ENCODE results near the gene GATA2.

Gene GATA2

DNA sequence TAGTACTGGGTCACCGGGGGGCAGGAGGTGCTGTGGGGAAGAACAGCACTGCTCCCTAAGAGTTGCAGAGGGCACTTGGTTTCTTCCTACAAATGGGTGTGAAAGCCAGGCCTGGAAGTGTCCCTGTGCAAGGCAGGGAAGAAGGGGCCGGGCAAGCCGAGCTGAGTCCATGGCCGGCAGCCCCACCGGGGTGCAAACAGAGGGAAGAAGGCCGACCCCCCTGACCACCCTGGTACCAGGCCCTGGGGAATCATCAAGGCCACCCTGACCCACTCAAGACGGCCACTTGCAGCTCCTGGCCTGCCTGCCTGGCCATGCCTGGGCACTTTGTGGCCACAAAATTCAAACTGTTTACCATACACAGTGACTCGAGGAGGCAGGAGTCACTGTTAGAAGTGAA is 17.6 kb downstream of the GATA2 start:
- DNase-seq: no peak

- DNase-seq: no peak
Measured at GRCh38 chr3:128473737-128474136, 19.3 kb downstream of the GATA2 start.

- peak in 1 of 56 donors; percentile 5 for DNase-seq
Measured at GRCh38 chr3:128473180-128473519, 19.9 kb downstream of the GATA2 start.

DNA sequence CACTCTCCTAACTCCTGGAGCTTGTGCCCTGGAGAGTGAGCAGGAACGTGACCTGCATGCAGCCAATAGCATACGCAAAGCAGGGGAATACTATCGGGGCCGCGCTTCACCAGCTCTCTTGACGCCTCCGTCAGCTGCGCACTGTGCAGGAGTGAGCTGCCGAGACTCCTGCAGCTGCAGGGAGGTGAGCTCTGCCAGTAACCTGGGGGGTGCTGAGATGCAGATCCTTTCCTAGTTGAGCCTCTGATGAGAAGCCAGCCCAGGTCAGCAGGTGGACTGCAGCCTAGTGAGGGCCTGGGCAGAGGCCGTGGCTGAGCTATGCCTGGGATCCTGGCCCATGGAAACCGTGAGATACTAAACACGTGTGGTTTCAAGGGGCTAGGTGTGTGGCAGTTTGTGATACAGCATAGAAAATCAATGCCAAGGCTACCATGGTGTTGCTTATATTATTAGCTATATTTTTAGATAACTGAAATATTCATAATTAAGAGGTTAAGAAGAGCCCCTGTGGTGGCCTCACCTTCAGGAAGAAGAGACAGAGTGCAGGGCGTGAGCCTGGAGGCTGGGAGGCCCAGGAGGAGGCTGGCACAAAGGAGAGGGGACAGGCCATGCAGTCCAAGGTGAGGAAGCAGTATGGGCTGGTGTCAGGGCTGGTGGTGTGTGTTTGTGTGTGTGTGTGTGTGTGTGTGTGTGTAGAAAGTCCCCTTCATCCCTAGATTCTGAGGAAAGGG is 20.4 kb downstream of the GATA2 start:
- DNase-seq: no peak

GRCh38 chr3:128471720-128472119 is 21.3 kb downstream of the GATA2 start:
- DNase-seq: no peak

GRCh38 chr3:128471110-128471509 is 21.9 kb downstream of the GATA2 start:
- DNase-seq: no peak

GRCh38 chr3:128470134-128470899 is 22.7 kb downstream of the GATA2 start:
- DNase-seq: no peak

DNA sequence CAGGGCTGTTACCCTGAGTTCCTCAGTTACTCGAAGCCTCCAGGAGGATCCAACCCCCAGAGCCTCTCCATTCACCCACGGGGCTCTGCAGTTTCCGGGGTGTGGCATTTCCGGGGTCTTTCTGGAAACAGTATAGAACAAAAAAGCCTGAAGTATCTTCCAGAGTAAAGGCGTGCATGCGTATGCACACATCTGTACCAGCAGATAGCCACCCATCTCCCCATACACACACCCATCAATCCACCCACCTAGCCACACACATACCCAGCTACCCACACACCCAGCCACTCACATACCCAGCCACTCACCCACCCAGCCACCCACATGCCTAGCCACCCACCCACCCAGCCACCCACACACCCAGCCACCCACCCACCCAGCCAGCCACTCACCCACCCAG is 23.4 kb downstream of the GATA2 start:
- DNase-seq: no peak

GRCh38 chr3:128468791-128469527 is 24.0 kb downstream of the GATA2 start:
- DNase-seq: no peak

DNA sequence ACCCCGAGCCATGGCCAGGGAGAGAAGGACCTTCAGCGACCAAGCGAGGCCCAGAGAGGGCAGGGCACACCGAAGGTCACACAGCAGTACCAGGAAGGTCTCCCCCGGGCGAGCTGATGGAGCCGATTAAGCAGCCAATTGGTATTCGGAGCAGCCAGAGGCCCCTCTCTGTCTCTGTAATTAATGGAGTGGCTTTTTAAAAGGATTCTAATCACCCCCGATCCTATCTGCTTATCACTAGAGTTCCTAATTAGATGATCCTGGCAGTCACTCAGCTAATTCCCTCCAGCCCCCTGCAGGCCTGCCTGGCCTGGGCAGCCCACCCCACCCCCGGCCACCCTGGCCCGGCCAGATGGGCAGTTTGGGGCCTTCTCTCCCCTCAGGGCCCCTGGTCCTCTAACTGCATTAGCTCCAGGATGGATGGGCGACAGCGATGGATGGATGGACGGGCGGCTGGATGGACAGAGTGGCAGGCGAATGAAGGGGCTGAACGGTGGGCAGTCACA is 24.7 kb downstream of the GATA2 start:
- DNase-seq: no peak

DNA sequence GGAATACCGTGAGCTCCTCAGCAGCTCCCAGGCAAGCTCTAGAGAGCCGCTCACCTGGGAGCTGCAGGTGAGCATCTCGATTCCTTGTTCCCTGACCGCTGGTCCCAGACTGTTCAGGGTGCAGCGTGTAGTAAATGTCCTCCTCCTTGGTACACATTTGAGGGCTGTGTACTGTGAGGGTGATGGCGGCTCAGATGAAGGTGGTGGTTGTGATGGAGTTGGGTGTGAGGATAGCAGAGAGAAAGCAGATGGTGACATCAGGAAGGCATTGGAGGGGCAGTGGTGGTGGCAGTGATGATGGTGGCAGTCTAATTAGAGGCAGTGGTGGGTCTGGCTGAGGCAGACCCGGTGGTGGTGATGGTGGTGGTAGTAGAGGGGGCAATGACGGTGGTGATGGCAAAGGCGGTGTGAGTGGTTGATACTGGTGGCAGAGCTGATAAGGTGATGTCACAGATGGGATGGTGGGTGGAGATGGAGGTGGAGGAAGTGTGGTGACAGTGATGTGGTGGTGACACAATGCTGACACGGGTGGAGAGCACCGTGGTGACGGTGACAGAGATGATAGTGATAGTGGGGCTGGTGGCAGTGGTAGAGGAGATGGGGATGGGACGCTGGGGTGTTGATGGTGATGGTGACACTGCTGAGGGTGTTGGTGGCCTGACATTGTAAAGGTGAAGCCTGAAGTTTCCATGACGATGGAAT is 26.0 kb downstream of the GATA2 start, which contains the start of gene DNAJB8:
Gene DNAJB8 (minus strand): TSS at position 51 of the 702 bp plus-strand sequence. CDS start 3,645 bp downstream, outside the sequence.
- DNase-seq: no peak

DNA sequence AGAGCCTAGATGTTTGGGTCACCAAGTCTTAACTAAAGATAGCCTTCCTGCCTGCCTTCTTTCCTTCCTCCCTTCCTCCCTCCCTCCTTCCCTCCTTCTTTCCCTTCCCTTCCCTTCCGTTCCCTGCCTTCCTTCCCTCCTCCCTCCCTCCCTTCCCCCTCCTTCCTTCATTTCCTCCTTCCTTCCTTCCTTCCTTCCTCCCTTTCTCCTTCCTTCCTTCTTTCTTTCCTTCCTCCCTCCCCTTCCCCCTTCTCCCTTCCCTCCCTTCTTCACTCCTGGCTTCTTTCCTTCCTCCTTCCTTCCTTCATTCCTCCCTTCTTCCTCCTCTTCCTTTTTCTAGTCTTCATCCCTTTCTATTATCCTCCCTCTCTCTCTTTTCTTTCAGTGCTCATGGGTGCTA is 28.3 kb downstream of the GATA2 start:
- DNase-seq: no peak

DNA sequence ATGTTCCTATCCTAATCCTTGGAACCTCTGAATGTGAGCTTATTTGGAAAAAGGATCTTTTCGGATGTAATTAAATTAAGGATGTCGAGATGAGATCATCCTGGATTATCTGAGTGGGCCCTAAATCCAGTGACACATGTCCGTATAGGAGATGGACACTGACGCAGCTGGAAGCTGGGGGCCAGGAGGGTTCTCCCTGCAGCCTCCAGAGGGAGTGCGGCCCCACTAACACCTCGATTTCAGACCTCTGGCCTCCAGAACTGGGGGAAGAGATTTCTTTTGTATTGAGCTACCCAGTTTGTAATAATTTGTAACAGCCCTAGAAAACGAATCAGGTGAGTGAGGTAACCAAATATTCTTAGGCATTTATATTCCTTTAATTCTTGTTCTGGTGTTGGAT is 28.8 kb downstream of the GATA2 start:
- no peak for DNase-seq

DNA sequence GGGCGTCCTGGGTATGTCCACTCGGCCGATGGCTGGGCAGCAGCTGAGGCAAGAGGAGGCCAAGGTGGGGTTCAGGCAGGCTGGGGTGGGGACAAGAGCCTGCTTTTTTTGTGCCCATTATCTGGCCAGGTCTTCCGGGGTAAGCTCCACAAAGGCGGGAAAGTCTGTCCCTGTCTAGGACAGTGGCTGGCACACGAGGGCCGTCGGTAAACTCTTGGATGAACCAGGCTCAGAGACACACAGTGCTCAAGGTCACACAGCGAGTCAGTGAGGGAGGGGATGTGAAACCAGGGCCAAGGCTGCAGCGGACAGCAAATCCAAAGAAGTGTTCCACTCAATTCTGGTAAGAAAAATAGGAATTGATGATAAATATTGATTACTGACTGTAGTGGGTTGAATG is 29.2 kb downstream of the GATA2 start:
- DNase-seq: no peak

GRCh38 chr3:128463354-128463753 is 29.6 kb downstream of the GATA2 start:
- no peak for DNase-seq

DNA sequence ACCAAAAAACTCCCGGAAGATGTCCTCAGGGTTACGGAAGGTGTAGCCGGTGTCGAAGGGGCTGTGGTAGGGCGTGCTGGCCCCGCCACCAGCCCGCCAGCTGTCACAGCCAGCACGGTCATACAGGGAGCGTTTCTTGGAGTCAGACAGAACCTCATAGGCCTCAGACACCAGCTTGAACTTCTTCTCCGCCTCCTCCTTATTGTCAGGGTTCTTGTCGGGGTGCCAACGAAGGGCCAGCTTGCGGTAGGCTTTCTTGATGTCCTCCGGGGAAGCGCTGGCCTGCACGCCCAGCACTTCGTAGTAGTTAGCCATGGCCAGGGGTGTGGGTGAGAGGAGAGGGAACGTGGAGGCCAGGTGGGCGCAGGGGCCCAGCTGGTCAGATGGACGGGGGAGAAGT is 30.1 kb downstream of the GATA2 start:
- DNase-seq: no peak

DNA sequence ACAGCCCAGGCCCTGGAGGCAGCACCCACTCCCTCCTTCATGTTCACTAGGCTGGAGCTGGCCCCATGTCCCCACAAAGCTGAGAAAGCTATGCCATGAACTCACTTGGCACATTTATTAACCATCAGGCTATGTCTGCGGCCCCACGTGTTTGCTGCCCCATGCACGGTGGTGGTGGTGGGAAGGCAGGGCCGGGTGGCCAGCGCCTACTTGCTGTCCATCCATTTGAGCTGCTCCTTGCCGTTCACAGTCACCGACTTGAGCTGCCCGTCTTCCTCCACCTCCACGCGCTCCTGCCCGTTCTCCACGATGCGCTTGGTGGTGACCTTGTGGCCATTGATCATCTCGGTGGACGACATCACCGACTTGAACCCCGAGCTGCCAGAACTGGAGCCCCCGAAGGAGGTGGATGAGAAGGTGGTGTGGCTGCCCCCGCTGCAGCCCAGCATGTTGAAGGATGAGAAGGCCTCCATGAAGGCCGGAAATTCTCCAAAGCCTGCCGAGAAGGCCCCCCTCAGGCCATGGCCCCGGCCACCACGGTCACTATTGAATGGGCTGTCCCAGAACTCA is 30.6 kb downstream of the GATA2 start:
- no peak for DNase-seq

GRCh38 chr3:128461731-128462130 is 31.3 kb downstream of the GATA2 start:
- no peak for DNase-seq

DNA sequence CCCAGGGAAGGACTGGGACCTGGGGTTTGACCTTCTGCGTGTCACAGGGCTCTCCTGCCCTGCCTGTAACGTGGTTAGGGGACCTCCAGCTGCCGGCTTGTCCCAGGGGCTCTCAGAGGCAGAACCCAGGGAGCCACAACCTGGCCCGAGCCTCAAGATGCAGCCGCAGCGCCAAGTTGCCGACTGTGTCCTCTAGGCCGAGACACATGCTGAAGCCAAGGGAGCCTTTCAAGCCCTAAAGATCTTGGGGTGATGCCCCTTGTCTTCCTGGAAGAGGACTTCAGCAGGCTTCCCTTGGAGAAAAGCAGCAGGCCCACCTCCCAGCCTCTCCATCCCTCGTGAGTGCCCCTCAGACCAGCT is 33.6 kb downstream of the GATA2 start:
- DNase-seq: no peak

DNA sequence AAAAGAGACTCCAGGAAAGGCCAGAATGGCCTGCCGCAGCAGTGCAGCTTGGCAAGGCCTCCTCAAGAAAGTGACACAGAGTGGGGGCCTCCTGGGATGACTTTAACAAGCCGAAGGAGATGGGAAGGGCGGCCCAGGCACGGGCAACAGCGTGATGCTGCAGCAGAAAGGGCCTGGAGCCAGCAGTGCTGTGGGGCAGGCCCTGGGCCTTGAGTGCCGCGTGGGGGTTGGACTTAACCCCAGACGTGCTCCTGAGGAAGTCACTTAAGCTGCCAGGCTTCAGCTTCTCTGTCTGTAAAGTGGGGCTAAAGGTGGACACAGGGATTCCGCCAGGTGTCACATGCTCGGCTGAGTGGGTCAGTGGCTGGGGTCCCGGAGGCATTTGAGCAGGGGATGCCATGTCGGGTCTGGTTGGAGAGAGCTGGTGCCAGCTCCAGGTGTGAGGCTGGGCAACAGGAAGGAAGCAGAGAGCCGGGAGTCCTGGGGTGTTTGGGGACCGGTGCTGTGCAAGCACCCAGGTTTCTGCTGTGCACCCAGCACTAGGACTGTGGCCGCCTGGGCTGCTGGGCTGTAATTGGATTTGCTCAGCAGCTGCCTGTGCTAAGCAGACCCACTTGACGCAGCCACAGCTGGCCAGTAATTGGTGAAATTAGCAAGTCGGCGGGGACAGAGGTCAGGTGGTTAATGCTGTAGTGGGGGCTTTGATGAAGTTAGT is 34.1 kb downstream of the GATA2 start:
- no peak for DNase-seq

DNA sequence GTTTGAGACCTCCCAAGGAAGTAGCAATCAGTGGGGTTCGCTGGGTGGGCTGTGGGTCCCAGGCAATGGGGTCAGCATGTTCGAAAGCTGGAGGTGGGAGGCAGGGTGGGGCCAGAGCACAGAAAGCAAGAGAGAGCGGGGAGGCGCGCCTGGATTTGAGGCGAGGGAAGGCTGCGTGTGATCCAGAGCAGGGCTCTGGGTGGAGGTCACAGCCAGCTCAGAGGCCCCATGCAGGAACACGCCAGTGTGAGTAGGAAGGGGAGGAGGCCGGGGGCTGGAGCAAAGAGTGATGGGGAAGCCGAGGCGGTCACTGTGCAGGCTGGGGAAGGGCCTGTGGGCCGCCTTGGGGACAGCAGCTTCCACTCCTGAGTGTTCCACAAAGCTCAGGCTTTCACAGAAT is 35.1 kb downstream of the GATA2 start:
- DNase-seq: no peak
